Prostate gland (tissue), 2 donors: ENCODE measurements around the gene WNT2.

Source experiments
- CTCF ChIP-seq, 4 experiments: fragments of 200-600 bp in 2 of 4; fragments of 450-650 bp in 2 of 4; sonication (generic) in 2 of 4; IDR thresholded peaks; 1 replicate in 3 of 4; 2 replicates in 1 of 4; pipeline ENCODE4 v1.5.1; 2016 to 2019; ENCODE audit warnings: antibody characterized with exemption in 4 of 4, mild to moderate bottlenecking in 2 of 4, moderate library complexity in 2 of 4
- POLR2AphosphoS5 ChIP-seq: sonication (generic); formaldehyde crosslinking; IDR thresholded peaks from one replicate; pipeline ENCODE4 v1.6.1; 2017; ENCODE audit warnings: antibody characterized with exemption

DNA sequence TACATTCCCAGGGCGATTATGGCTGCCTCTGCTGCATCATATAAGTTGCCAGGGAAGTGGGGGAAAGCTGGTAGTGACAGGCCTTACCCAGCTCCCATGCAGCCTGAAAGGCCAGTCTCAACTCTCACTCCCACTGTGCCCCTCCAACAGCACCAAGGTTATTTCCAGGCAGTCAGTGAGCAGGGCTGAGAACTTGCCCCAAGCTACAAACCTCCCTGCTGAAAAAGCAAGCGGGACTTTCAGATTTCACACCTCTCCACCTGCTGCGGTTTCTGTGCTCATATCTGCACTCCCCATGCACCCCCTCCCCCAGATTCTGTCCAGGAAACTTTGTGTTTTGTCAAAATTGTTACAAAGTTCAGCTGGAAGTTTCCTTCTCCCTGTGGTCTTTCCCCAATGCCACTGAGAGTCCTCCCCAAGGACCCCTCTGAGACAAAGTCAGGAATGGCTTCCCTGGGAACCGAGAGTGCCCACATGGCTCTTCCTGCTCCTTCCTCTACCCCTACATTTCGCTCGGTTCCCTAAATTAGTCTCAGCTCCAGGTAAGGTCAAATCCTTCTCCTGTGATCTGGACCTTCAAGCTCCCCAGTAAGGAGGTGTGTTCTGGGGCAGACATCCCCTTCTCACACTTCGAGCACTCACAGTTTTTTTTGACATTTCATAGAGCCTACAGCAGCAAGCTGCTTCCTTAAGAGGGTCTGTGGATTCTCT lies 25.3 kb upstream of the WNT2 start:
- TF ChIP-seq CTCF (IDR thresholded peaks at IDR 0.05) (no peak), POLR2AphosphoS5 (no peak)
